Uterus (tissue), 2 donors: Measurements from ENCODE around the gene KIFC1.

Source experiments
- CTCF ChIP-seq, 4 experiments: fragments of 200-600 bp in 2 of 4; fragments of 450-650 bp in 2 of 4; sonication (generic) in 2 of 4; IDR thresholded peaks; one replicate each; pipeline ENCODE4 v1.5.1; 2016 to 2019; ENCODE audit warnings: antibody characterized with exemption in 4 of 4, mild to moderate bottlenecking in 2 of 4, moderate library complexity in 1 of 4
- POLR2A ChIP-seq, 2 donors: fragments of 450-650 bp; IDR thresholded peaks; one replicate each; pipeline ENCODE4 v1.6.1; 2016; ENCODE audit warnings: antibody characterized with exemption in 2 of 2, mild to moderate bottlenecking in 1 of 2, moderate library complexity in 1 of 2

GRCh38 chr6:33407132-33407718 lies 15.6 kb downstream of the KIFC1 start:
- peak in 1 of 4 experiments; percentile 26 for TF ChIP-seq CTCF (IDR thresholded peaks at IDR 0.05)
- TF ChIP-seq POLR2A (IDR thresholded peaks at IDR 0.05), result no peak
